HG02571 (cell line): ENCODE data around the gene GALR2.

Source experiments
- ATAC-seq: cut with Tn5 transposase; IDR thresholded peaks from one replicate; pipeline ENCODE4 v1.9.1; 2021; ENCODE audit warnings: mild to moderate bottlenecking, moderate library complexity; ENCODE audit not compliant: unreplicated experiment

Gene GALR2

GRCh38 chr17:76092526-76093413 is 18.2 kb downstream of the GALR2 start:
- no peak for ATAC-seq

- ATAC-seq, result no peak
Measured at GRCh38 chr17:76094046-76094445, 19.5 kb downstream of the GALR2 start.

- ATAC-seq, result no peak
Measured at GRCh38 chr17:76095943-76096342, 21.4 kb downstream of the GALR2 start.

- no peak for ATAC-seq
Measured at GRCh38 chr17:76097716-76098295, 23.2 kb downstream of the GALR2 start.

DNA sequence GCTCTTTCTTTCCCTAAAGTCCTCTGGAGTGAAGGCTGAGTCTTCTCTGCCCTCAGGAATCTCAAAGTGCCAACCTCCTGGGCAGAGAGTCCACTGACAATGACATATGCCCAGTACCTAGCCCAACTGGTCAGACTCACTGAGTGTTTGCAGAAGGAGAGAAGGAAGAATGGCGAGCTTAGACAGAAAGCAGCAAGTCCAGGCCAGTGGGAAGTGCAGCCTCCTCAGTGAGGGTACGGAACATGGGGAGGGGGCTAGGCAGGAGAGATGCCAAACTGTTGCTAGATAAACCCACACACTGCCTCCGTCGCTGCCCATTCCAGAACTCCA is 28.3 kb downstream of the GALR2 start:
- no peak for ATAC-seq

- ATAC-seq, result peak; percentile 67
Measured at GRCh38 chr17:76103274-76104139, 28.9 kb downstream of the GALR2 start, which contains the start of gene EXOC7. TSS of gene EXOC7 (minus strand) at chr17:76103787. CDS start at chr17:76103692, 95 bp downstream.

GRCh38 chr17:76104140-76104895 is 29.7 kb downstream of the GALR2 start:
- ATAC-seq, result no peak

DNA sequence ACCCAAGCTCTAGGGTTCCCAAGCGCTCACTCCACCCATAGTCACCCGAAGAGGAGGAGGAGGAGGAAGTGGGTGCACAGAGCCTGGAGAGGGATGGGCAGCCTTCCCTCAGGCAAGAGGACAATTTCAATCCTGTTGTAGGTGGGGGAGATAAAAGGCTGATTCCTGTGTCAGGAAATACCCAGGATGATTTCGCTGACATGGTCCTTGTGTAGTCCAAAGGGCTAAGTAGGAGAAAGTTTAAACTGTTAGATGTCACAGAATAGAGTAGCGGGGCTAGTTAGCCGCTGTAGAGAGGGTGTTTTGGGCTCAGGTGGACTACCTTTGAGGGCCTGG is 30.3 kb downstream of the GALR2 start:
- ATAC-seq, result no peak

GRCh38 chr17:76106703-76107102 is 32.1 kb downstream of the GALR2 start:
- no peak for ATAC-seq

DNA sequence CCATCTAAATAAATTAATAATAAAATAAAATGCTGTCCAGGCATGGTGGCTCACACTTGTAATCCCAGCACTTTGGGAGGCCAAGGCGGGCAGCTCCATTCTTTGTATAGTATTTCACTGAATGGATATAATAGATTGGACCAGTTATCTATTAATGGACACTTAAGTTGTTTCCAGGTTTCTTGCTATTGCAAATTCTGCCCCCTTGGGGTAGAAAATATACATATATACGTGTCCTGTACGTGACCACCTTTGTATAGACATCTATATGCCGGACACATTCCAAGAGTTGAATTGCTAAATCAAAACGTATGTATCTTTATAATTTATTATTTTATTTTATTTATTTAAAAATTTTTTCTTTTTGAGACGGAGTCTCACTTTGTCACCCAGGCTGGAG is 32.9 kb downstream of the GALR2 start:
- ATAC-seq, result no peak

GRCh38 chr17:76111956-76112355 is 37.4 kb downstream of the GALR2 start:
- ATAC-seq, result no peak

DNA sequence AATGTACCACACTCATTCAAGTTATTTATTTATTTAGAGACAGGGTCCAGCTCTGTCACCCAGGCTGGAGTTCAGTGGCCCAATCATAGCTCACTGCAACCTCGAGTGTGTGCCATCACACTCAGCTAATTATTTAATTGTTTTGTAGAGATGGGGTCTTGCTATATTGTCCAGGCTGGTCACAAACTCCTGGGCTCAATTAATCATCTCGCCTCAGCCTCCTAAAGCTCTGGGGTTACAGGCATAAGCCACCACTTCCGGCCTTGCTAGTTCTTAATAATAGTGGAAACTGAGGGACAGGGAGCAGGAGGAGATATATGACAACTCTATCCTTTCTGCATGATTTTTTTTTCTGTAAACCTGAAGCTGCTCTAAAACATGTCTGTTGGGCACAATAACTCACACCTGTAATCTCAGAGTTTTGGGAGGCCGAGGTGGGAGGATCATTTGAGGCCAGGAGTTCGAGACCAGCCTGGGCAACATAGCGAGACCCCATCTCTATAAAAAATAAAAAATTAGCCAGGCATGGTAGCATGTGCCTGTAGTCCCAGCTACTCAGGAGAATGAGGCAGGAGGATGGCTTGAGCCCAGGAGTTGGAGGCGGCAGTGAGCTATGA is 40.7 kb downstream of the GALR2 start:
- ATAC-seq, result no peak

DNA sequence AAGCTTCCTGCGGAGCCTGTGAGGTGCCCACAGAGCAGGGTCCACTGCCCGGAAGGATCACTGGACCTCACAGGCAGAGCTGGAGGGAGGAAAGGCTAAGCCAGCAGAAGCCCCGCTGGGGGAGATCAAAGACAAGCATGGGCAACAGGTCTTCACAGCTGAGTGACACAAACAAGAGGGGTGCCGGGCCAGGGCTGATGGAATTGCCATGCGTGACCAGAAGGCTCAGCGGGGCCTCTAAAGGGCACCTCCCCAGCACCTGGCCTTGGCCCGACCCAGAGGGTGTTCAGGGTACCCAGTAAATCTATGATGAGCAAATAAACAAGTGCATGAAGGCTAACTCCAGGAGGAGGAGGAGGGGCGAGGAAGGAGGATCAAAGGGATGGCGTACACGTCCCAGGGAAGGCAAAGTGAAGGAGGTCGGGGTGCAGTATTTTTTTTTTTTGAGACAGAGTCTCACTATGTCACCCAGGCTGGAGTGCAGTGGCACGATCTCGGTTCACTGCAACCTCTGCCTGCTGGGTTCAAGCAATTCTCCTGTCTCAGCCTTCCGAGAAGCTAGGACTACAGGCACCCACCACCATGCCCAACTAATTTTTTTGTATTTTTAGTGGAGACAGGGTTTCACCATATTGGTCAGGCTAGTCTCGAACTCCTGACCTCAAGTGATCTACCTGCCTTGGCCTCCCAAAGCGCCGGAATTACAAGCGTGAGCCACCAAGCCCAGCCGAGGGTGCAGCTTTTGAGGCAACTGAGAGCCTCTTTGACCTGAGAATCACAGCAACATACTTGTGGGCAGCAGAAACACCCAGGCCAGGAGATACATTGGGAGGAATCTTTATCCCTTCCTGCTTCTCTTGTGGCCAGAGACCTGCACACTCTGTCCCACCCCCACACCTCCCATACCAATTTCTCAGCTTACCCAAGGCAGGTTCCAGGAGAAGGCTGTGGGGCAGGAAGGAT is 45.1 kb downstream of the GALR2 start:
- no peak for ATAC-seq

- no peak for ATAC-seq
Measured at GRCh38 chr17:76120658-76121008, 46.1 kb downstream of the GALR2 start.

GRCh38 chr17:76121932-76122430 is 47.4 kb downstream of the GALR2 start:
- ATAC-seq, result no peak

- ATAC-seq, result no peak
Measured at GRCh38 chr17:76122431-76123190, 48.0 kb downstream of the GALR2 start.

GRCh38 chr17:76123191-76123499 is 48.6 kb downstream of the GALR2 start:
- ATAC-seq, result no peak

GRCh38 chr17:76123749-76124581 is 49.4 kb downstream of the GALR2 start:
- no peak for ATAC-seq
